NCI-H510A treated with DMSO at 0.1 percent for 48 hours (cell line): Measurements from ENCODE around the gene CD19.
"Not testable (repeated sequence)": the region's sequence is repeated elsewhere in the genome, so short reads cannot be mapped to it uniquely, and the experiment has no call there.

Experiments
- DNase-seq: peaks from one replicate; lab custom pipeline; 2025; lab: John Stamatoyannopoulos, UW

The CD19 gene

DNA sequence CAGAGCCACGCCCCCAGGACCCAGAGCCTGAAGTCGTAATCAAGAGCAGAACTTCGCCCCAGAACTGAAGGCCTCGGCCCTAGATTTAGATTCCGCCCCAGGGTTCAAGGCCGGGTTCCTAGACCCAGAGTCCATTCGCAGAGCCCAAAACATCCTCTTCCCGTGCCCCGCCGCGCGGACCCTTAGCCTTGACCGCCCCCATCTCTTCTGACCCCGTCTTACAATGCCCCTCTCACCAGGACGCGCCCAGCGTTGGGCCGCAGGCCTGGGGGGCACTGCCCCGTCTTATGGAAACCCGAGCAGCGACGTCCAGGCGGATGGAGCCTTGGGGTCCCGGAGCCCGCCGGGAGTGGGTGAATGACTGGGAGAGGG, 5.0 kb downstream of the CD19 start:
- no peak for DNase-seq

DNA sequence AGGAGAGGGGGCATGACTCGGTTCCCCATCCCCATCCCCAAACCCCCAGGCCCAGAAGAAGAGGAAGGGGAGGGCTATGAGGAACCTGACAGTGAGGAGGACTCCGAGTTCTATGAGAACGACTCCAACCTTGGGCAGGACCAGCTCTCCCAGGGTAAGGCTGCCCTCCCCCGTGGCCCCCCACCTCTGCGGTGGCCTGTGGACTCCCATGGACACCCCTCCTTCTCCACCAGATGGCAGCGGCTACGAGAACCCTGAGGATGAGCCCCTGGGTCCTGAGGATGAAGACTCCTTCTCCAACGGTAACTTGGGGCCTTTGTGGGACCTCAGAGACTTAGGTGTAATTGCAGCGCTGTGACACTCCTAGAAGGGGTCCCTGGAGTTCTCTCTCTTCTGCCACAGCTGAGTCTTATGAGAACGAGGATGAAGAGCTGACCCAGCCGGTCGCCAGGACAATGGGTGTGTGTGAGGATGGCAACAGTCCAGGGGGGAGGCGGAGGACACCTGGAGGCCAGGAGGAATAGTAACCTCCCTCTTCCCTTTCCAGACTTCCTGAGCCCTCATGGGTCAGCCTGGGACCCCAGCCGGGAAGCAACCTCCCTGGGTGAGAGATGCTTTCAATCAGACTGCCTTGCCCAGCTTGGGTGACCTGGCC, 5.6 kb downstream of the CD19 start:
- DNase-seq: no peak

DNA sequence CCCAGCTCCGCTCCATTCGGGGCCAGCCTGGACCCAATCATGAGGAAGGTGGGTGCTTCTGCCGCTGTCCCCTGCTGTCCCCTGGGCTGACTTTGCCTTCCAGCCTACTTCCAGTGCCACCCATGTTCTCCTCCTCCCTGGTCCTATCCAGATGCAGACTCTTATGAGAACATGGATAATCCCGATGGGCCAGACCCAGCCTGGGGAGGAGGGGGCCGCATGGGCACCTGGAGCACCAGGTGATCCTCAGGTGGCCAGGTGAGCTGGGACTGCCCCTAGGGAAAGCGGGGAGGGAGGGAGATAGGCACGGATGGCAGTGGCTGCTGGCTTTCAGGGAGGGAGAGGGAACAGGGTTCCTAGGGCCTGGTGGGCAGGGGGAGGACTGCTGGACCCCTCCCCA, 7.0 kb downstream of the CD19 start:
- no peak for DNase-seq

GRCh38 chr16:28939825-28940224, 8.1 kb downstream of the CD19 start:
- not testable (repeated sequence) for DNase-seq

DNA sequence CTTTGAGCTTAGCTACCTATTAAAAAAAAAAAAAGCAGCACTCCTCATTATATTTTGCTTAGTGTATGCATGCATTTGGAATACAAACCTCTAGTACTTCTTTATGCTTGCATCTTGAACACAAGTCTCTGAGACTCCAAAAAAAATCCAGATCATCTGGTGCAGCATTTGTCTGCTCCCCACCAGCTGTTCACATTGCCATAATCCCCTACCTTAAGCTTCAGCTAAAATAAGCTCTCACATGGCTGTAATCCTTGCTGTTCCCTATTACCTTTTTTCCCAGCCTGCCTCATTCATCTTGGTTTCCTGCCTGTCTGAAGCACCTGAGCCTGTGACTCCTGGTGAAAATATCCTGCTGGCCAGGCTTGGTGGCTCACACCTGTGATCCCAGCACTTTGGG, 11.5 kb downstream of the CD19 start:
- DNase-seq: no peak

DNA sequence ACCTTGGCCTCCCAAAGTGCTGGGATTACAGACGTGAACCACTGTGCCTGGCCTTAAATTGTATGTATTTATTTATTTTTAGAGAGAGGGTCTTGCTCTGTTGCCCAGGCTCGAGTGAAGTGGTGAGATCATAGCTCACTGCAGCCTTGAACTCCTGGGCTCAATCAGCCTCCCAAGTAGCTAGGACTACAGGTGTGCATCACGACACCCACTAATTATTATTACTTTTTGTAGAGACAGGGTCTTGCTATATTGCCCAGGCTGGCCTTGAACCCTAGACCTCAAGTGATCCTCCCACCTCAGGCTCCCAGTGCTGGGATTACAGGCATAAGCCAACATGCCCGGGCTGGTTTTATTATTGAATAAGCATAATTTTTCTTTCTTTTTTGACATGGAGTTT, 14.9 kb downstream of the CD19 start:
- no peak for DNase-seq

DNA sequence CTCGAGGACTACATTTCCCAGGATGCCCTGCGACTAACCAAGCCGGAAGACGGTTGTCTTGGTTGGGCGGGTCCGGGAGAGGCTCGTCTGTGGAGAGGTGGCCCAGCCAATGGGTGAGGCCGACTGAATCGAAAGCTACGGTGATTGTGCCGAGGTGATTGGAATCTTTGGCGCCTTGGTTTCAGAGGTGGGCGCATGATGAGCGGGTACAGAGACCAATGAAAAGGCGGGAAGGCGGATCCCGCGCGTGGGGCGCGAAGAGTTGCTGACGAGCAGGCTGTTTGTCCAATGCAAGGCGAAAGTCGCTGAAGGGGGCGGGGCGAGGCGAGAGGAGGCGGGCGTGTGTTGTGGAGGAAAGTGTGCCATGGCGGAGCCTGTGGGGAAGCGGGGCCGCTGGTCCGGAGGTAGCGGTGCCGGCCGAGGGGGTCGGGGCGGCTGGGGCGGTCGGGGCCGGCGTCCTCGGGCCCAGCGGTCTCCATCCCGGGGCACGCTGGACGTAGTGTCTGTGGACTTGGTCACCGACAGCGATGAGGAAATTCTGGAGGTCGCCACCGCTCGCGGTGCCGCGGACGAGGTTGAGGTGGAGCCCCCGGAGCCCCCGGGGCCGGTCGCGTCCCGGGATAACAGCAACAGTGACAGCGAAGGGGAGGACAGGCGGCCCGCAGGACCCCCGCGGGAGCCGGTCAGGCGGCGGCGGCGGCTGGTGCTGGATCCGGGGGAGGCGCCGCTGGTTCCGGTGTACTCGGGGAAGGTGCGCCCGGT, 19.1 kb downstream of the CD19 start, which contains the start of gene NFATC2IP:
Gene NFATC2IP, plus strand, starts transcription at position 290 of the 762 bp plus-strand sequence. Its CDS starts 75 bp downstream, at position 365.
- DNase-seq: peak; percentile 100

GRCh38 chr16:28951410-28951943, 19.7 kb downstream of the CD19 start:
- DNase-seq: no peak

GRCh38 chr16:28958216-28958615, 26.4 kb downstream of the CD19 start:
- DNase-seq: no peak

DNA sequence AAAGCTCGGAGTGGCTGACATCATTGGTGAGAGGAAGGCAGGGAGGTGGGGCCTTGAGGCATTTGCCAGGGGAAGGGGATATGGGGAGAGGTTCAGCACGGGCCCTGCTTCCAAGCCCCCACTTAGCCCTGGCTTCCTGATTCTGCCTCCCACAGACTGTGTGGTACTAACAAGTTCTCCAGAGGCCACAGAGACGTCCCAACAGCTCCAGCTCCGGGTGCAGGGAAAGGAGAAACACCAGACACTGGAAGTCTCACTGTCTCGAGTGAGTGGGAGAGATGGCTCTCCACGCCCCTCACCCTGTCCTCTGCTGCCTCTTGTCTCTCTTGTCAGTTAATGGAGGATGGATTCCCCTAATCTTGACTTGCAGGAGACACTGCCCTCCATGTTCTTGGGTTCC, 27.1 kb downstream of the CD19 start:
- no peak for DNase-seq

DNA sequence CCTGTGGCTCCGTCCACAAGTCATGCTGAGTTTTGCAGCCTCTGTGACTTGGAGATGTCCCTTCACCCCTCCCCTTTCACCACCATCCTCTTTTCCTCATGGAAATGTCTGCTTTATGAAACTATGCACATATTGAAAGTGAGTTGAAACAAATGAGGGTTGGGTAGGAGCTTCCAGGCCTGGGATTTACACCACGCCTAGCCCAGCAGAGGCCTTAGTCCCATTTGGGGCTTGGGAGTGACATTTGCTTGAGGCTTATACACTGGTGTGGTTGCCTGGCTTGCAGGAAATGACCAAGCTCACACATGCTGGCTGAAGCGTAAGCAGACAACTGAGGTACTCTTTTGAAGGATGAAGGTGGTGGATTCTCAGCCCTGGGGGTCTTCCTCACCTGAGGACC, 32.3 kb downstream of the CD19 start:
- DNase-seq: no peak

DNA sequence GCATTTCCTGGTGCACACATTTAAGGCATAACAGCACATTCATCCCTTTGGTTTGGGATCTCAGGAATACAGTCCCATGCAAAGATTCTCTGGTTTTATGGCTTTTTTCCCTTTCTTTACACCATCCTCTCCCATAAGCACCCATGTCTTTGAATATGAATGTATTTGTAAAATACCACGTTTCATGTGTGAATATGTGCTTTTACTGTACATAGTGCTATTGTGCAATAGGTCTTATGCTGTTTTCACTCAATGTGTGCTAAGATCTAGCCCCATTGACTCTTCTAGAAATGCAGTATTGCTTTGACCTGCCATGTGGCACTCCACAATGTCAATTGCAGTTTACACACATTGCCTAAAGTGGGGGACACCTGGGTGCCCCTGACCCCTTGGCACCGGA, 32.7 kb downstream of the CD19 start:
- no peak for DNase-seq

GRCh38 chr16:28967156-28967555, 35.4 kb downstream of the CD19 start:
- DNase-seq: no peak

GRCh38 chr16:28969696-28970095, 37.9 kb downstream of the CD19 start:
- not testable (repeated sequence) for DNase-seq

- peak; percentile 86 for DNase-seq
These were observed 42.3 kb downstream of the CD19 start for GRCh38 chr16:28974007-28974436.

GRCh38 chr16:28974437-28975157, 42.8 kb downstream of the CD19 start, which contains the start of gene SPNS1:
Gene SPNS1, plus strand, starts transcription at chr16:28974778. Its CDS starts 374 bp downstream, at chr16:28975152.
- DNase-seq: peak; percentile 95

GRCh38 chr16:28975158-28975599, 43.4 kb downstream of the CD19 start:
- no peak for DNase-seq

GRCh38 chr16:28977703-28978662, 46.2 kb downstream of the CD19 start:
- DNase-seq: peak; percentile 73

DNA sequence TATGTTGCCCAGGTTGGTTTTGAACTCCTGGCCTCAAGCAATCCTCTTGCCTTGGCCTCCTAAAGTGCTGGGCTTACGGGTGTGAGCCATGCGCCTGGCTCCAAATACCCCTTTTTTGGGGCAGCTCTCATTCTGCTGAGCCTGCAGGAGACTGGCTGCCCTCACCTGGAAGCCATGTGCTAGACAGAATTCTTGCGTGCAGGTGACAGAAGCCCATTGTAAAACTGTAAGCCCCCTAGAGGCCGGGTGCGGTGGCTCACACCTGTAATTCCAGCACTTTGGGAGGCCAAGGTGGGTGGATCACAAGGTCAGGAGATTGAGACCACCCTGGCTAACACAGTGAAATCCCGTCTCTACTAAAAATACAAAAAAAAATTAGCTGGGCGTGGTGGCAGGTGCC, 48.6 kb downstream of the CD19 start:
- not testable (repeated sequence) for DNase-seq

DNA sequence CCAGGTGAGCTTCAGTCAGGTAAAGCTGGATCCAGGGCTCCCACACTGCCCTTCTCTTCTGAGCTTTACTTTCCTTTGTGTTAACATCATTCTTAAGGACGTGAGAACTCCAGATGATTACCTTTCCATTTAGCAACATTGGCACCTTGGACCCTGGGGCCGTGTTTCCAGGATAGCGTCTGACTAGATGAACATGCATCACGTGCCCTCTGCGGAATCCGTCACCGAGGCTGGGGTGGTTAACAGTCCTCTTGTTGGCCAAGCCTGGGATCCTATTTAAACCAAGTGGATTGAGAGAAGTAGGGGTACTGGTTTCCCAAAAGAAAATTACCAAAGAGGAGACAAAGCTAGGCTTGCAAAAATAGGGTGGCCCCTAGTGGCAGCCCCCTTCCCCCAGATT, 49.2 kb downstream of the CD19 start:
- DNase-seq: no peak

DNA sequence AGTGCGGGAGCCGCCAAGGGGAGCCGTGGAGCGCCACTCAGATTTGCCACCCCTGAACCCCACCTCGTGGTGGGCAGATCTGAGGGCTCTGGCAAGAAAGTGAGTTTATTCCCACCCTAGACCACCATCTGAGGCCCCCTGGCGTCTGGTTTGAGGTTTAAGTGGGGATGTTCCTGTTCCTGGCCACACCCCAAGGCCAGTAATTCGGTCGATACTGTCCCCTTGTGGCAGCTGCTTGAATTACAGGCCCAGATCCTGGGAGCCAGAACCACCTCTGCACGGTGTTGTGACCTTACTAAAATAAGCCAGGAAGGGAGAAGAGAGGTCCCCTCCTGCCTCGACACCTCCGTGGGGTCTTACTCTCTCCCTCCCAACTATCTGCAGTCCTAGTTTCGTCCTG, 49.7 kb downstream of the CD19 start:
- DNase-seq: no peak
